Adrenal gland (tissue), 5 donors: ENCODE results near the gene STEAP3.

Experiments
- CTCF ChIP-seq, 6 experiments: fragments of 450-650 bp in 4 of 6; fragments of 200-600 bp in 2 of 6; sonication (generic) in 1 of 6; IDR thresholded peaks; 1 replicate in 5 of 6; 2 replicates in 1 of 6; pipeline versions ENCODE4 v1.5.1 to v1.8.0; 2016 to 2021; ENCODE audit warnings: antibody characterized with exemption in 6 of 6, mild to moderate bottlenecking in 2 of 6, moderate library complexity in 1 of 6
- POLR2A ChIP-seq, 2 donors: fragments of 450-650 bp; IDR thresholded peaks; one replicate each; pipeline ENCODE4 v1.6.1; 2017; ENCODE audit warnings: antibody characterized with exemption in 2 of 2, mild to moderate bottlenecking in 2 of 2, moderate library complexity in 1 of 2
- donor health status: DM: no; HTN: no; CAD: no.

GRCh38 chr2:119212139-119212800 is 11.4 kb upstream of the STEAP3 start:
- TF ChIP-seq CTCF (IDR thresholded peaks at IDR 0.05) (no peak), POLR2A (IDR thresholded peaks at IDR 0.05) (no peak)
